ENCODE results near the gene ADAMTS2.

The ADAMTS2 gene

GRCh38 chr5:179345433-179346321, at the start of gene ADAMTS2:
Gene ADAMTS2, minus strand, starts transcription at chr5:179345461. Its CDS starts 133 bp downstream, at chr5:179345328.
- peak in 1 of 2 donors; percentile 20 for ATAC-seq

GRCh38 chr5:179393078-179393477, 47.8 kb upstream of the ADAMTS2 start:
- no peak for ATAC-seq

- ATAC-seq = no peak
These were observed 42.2 kb upstream of the ADAMTS2 start for GRCh38 chr5:179387151-179388110.

GRCh38 chr5:179385914-179386313, 40.7 kb upstream of the ADAMTS2 start:
- ATAC-seq = no peak

- ATAC-seq = no peak
These were observed 37.2 kb upstream of the ADAMTS2 start for GRCh38 chr5:179382486-179382885.

- no peak for ATAC-seq
These were observed 36.4 kb upstream of the ADAMTS2 start for GRCh38 chr5:179381691-179382090.

GRCh38 chr5:179380211-179381035, 35.2 kb upstream of the ADAMTS2 start:
- no peak for ATAC-seq

GRCh38 chr5:179379321-179379890, 34.1 kb upstream of the ADAMTS2 start:
- no peak for ATAC-seq

GRCh38 chr5:179378441-179379271, 33.4 kb upstream of the ADAMTS2 start:
- no peak for ATAC-seq

GRCh38 chr5:179378116-179378440, 32.8 kb upstream of the ADAMTS2 start:
- no peak for ATAC-seq

- no peak for ATAC-seq
These were observed 32.3 kb upstream of the ADAMTS2 start for GRCh38 chr5:179377421-179378115.

- ATAC-seq = no peak
These were observed 31.6 kb upstream of the ADAMTS2 start for GRCh38 chr5:179376701-179377420.

- ATAC-seq = no peak
These were observed 30.6 kb upstream of the ADAMTS2 start for GRCh38 chr5:179375831-179376365.

- ATAC-seq = no peak
These were observed 30.0 kb upstream of the ADAMTS2 start for GRCh38 chr5:179375236-179375685.

GRCh38 chr5:179374506-179375235, 29.4 kb upstream of the ADAMTS2 start:
- ATAC-seq = no peak

GRCh38 chr5:179373961-179374505, 28.8 kb upstream of the ADAMTS2 start:
- no peak for ATAC-seq

GRCh38 chr5:179373101-179373934, 28.1 kb upstream of the ADAMTS2 start:
- no peak for ATAC-seq
